NT2/D1 (cell line): ENCODE results near the gene PTPRN2.

Experiments used
- SUZ12 ChIP-seq: IDR thresholded peaks from 2 replicates; pipeline ENCODE4 v1.6.1; 2011; ENCODE audit not compliant: insufficient read length, insufficient read depth; ENCODE audit errors: extremely low read depth
- YY1 ChIP-seq: IDR thresholded peaks from 2 replicates; pipeline ENCODE4 v1.6.1; 2011; ENCODE audit not compliant: insufficient read length, insufficient read depth
- ZNF274 ChIP-seq: IDR thresholded peaks from 2 replicates; pipeline ENCODE4 v1.6.1; 2011; ENCODE audit warnings: mild to moderate bottlenecking, low read depth, low read length

GRCh38 chr7:158018098-158018762 is 569.4 kb downstream of the PTPRN2 start:
- TF ChIP-seq SUZ12 (no peak), ZNF274 (no peak), YY1 (no peak)
